CD4-positive, alpha-beta T cell (primary cell): ENCODE measurements around the gene CADPS. TPM values are rescaled to one million over a fixed set of nuclear protein-coding genes. Genes with fewer than 3 reads are reported as not detected.

Experiments used
- ATAC-seq: fragments of 200-7000 bp; cut with Tn5 transposase; one replicate; pipeline ENCODE4 v1.10.0; 2022; ENCODE audit warnings: mild to moderate bottlenecking; ENCODE audit not compliant: poor library complexity
- CTCF ChIA-PET: fragments of 350-600 bp; sonication (Branson Sonifier 250); formaldehyde crosslinking; loops from one replicate; lab custom pipeline; 2021; ENCODE audit warnings: antibody characterized with exemption, inconsistent platforms; lab: Charles Lee
- POLR2A ChIA-PET: fragments of 350-600 bp; sonication (Branson Sonifier 250); formaldehyde crosslinking; loops from one replicate; lab custom pipeline; 2021; ENCODE audit warnings: antibody characterized with exemption, inconsistent platforms; lab: Charles Lee
- DNase-seq, 14 experiments: peaks; one replicate each; pipeline ENCODE4 v3.0.0-alpha.2; 2013 to 2020; ENCODE audit warnings: mixed read lengths in 2 of 14
- H3K27ac ChIP-seq, 2 donors: one replicate each; pipeline versions ENCODE4 v1.5.1 to v1.7.0; 2013; ENCODE audit warnings: low read length in 2 of 2, low read depth in 1 of 2, mild to moderate bottlenecking in 1 of 2
- H3K27me3 ChIP-seq, 2 experiments: 1 replicate in 1 of 2; 2 replicates in 1 of 2; pipeline versions ENCODE4 v1.6.1 to v1.7.0; 2013; ENCODE audit warnings: low read length in 2 of 2, control low read depth in 1 of 2, mild to moderate bottlenecking in 1 of 2, moderate library complexity in 1 of 2; ENCODE audit not compliant: insufficient read depth in 2 of 2, control insufficient read depth in 1 of 2
- H3K36me3 ChIP-seq: one replicate; pipeline ENCODE4 v1.6.1; 2013; ENCODE audit warnings: low read length, control low read depth; ENCODE audit not compliant: insufficient read depth
- H3K4me1 ChIP-seq: one replicate; pipeline ENCODE4 v1.6.1; 2013; ENCODE audit warnings: low read length, control low read depth; ENCODE audit not compliant: insufficient read depth
- H3K4me3 ChIP-seq: one replicate; pipeline ENCODE4 v1.5.1; 2013; ENCODE audit warnings: mild to moderate bottlenecking, low read length, moderate library complexity
- H3K9me3 ChIP-seq, 2 experiments: 1 replicate in 1 of 2; 2 replicates in 1 of 2; pipeline versions ENCODE4 v1.6.1 to v1.7.0; 2013; ENCODE audit warnings: low read length in 2 of 2, mild to moderate bottlenecking in 2 of 2, control low read depth in 1 of 2, moderate library complexity in 1 of 2; ENCODE audit not compliant: control insufficient read depth in 1 of 2, insufficient read depth in 1 of 2
- H3K27ac Mint-ChIP-seq: one replicate; pipeline ENCODE4 v1.8.0; 2020; ENCODE audit warnings: mixed read lengths
- H3K27me3 Mint-ChIP-seq: one replicate; pipeline ENCODE4 v1.8.0; 2021; ENCODE audit warnings: mixed read lengths
- H3K36me3 Mint-ChIP-seq: one replicate; pipeline ENCODE4 v1.8.0; 2021; ENCODE audit warnings: low read depth, mixed read lengths
- H3K4me1 Mint-ChIP-seq: one replicate; pipeline ENCODE4 v1.8.0; 2021; ENCODE audit warnings: low read depth, mixed read lengths
- H3K4me3 Mint-ChIP-seq: one replicate; pipeline ENCODE4 v1.8.0; 2020; ENCODE audit warnings: mild to moderate bottlenecking, mixed read lengths
- H3K9me3 Mint-ChIP-seq: one replicate; pipeline ENCODE4 v1.8.0; 2020; ENCODE audit warnings: mixed read lengths
- CTCF ChIP-seq: fragments of 200-600 bp; IDR thresholded peaks from one replicate; pipeline ENCODE4 v1.8.0; 2022; ENCODE audit warnings: antibody characterized with exemption, mild to moderate bottlenecking
- intact Hi-C, 2 experiments: fragments of 100-400 bp; cut with DNase I in 1 of 2; cut with micrococcal nuclease in 1 of 2; formaldehyde crosslinking; loops; one replicate each; pipeline versions ENCODE4 v1.15.1 to v1.9.0; 2023 to 2025; cut with DNase I, micrococcal nuclease
- polyA plus RNA-seq, 2 donors: library from polyadenylated mRNA; unstranded; fragments of 120-200 nt; gene quantifications; one replicate each; pipeline ENCODE4 v1.2.1, GENCODE V29; 2013
- total RNA-seq, 174 experiments: library from RNA in 2 of 174; stranded (reverse) in 2 of 174; gene quantifications; one replicate each; pipeline ENCODE4 v1.2.3 and lab custom pipeline; 2021 to 2026

Gene CADPS
- total RNA-seq (not detected), total RNA-seq (lab: John Stamatoyannopoulos, UW) (0 to 0.23 (median 0) reads per million in 172 experiments)
- not detected for polyA plus RNA-seq (2013, experiment 1 of 2)
- 0.04 TPM for polyA plus RNA-seq (2013, experiment 2 of 2)

- Histone ChIP-seq H3K27ac (no peak within 1 kb of the TSS), H3K4me3 (no peak within 1 kb of the TSS), H3K9me3 (peaks cover 0 to 25% of the 10 kb centered on the region in 2 experiments), H3K4me1 (no peaks in the 10 kb centered on the region), H3K27me3 (peaks cover 23 to 34% of the 10 kb centered on the region in 2 experiments), H3K36me3 (no peaks in the 10 kb centered on the region)
- intact Hi-C loops: no loop called here
- no peak for TF ChIP-seq CTCF
- CTCF ChIA-PET: no interaction called here
- no peak within 1 kb of the TSS for H3K4me3 Mint-ChIP-seq
- no peak within 1 kb of the TSS for H3K27ac Mint-ChIP-seq
- no peaks in the 10 kb centered on the region for H3K36me3 Mint-ChIP-seq
- DNase-seq: no peak
- no peak for ATAC-seq
- peaks cover 9% of the 10 kb centered on the region for H3K9me3 Mint-ChIP-seq
- H3K27me3 Mint-ChIP-seq: peaks cover 74% of the 10 kb centered on the region
- H3K4me1 Mint-ChIP-seq: no peaks in the 10 kb centered on the region
- POLR2A ChIA-PET: no interaction called here
Measured at GRCh38 chr3:62874711-62875557, at the start of gene CADPS. Gene CADPS (minus strand): TSS chr3:62875416. CDS start chr3:62875029, 387 bp downstream.

- Mint-ChIP-seq H3K27ac (no peak overlapping the region), H3K4me1 (no peaks in the 10 kb centered on the region), H3K9me3 (no peaks in the 10 kb centered on the region), H3K27me3 (no peaks in the 10 kb centered on the region), H3K36me3 (no peaks in the 10 kb centered on the region), H3K4me3 (no peak overlapping the region)
- no peak for DNase-seq
- no peak for ATAC-seq
- TF ChIP-seq CTCF: no peak
- ChIA-PET CTCF (no interaction called here), POLR2A (no interaction called here)
- Histone ChIP-seq H3K4me1 (no peaks in the 10 kb centered on the region), H3K27me3 (no peaks in the 10 kb centered on the region), H3K27ac (no peak overlapping the region), H3K4me3 (no peak overlapping the region), H3K36me3 (no peaks in the 10 kb centered on the region), H3K9me3 (peaks cover 0 to 7% of the 10 kb centered on the region in 2 experiments)
- intact Hi-C loops: no loop called here
Measured at GRCh38 chr3:62923066-62923465, 47.9 kb upstream of the CADPS start.

- CTCF ChIA-PET: no interaction called here
- H3K9me3 Mint-ChIP-seq: no peaks in the 10 kb centered on the region
- intact Hi-C loops: no loop called here
Measured at GRCh38 chr3:62922326-62922725, 47.1 kb upstream of the CADPS start.

More at GRCh38 chr3:62922326-62922725, 47.1 kb upstream of the CADPS start:
- Histone ChIP-seq H3K27ac (no peak overlapping the region), H3K4me1 (no peaks in the 10 kb centered on the region), H3K9me3 (peaks cover 0 to 7% of the 10 kb centered on the region in 2 experiments), H3K36me3 (no peaks in the 10 kb centered on the region), H3K27me3 (no peaks in the 10 kb centered on the region), H3K4me3 (no peak overlapping the region)
- POLR2A ChIA-PET: no interaction called here
- no peak for ATAC-seq
- no peak overlapping the region for H3K4me3 Mint-ChIP-seq
- TF ChIP-seq CTCF: no peak
- H3K27me3 Mint-ChIP-seq: no peaks in the 10 kb centered on the region
- H3K36me3 Mint-ChIP-seq: no peaks in the 10 kb centered on the region
- no peak overlapping the region for H3K27ac Mint-ChIP-seq
- no peaks in the 10 kb centered on the region for H3K4me1 Mint-ChIP-seq
- no peak for DNase-seq
